COLO668 (cell line): Measurements from ENCODE around the gene ASCL1.

Experiments
- DNase-seq: peaks from one replicate; lab custom pipeline; 2025; ENCODE audit not compliant: unreplicated experiment; lab: John Stamatoyannopoulos, UW

Gene ASCL1

DNA sequence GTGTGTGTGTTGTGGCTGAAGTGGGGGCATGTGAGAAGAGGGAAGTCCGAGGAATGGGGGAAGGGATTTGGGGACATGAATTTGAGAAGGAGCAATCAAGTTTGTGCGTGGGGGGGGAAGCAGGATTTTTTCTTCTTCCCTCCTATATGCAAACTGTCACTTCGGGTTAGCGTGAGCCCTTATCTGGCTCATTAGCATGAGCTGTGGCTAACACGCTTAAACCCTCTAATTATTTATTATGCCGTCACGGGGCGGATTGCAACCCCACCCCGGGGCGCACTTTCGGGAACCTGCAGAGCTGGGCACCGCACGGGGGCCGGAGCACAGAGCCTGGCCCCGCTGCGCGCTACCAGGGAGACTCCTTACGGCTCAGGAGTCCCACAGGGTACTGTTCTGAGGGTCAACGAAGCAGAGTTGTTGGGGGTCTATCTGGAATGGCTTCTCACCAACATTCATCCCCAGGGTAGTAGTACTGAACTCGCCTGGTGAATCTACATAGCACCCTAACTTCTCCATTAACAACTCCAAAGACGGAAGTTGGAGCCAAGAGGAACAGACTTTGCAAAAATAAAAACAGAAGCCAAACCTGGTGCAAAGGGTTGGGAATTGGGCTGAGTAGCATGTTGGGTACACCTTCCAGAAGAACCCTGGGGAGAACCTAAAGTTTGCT lies 6.4 kb upstream of the ASCL1 start:
- peak; percentile 82 for DNase-seq

DNA sequence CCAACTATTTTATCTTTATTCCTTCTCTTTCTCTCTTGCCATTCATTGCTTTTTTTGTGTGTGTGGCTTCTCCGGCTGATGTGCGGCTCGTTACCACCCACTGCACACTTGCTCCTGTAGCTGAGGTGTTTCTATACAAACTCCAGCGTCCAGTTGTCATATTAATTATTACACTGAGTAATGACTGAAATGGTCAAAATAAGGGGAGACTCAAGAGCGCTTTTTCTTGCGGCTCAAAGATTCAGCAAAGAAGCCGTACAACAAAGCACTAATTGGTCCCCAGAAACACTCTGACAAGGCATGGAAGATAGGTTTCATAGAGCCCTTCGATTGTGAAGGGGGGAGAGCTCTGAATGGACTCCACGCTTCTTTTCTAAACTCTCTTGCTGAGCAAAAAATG lies 5.6 kb upstream of the ASCL1 start:
- no peak for DNase-seq

DNA sequence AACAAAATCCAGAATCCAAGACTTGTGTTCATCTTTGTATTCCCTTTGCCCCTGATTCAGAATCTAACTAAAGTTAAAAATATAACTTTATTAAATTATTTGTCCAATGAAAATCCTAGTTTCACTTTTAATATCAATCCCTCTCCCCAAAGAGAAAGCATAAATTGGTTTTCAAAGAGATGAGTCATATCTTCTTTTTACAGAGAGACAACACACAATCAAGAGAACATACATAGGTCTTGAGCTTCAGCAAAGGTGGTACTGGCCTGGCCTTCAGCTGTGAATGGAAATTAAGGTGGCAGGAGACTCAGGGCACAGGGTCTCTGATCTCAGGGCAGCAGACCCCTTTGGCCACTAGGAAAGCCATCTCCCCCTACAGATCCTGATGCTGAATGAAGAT lies 4.3 kb upstream of the ASCL1 start:
- no peak for DNase-seq

DNA sequence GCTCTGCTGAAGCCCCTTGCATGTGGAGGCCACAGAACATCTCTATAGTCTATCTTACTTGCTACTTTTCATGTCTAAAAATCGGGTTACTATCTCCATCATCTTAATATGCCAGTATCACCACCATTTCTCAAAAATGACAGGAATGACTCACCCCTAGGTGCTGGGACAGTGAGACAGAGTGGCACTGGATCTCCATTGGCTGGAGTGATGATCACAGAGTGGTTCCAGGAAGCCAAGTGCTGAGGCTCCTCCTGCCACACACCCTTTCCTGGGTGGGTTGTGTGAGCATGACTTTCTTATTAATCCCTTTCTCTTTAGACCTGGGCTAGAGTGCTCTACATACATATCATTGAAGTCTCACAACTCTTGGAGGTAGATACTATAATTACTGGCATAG lies 3.3 kb upstream of the ASCL1 start:
- DNase-seq: no peak

DNA sequence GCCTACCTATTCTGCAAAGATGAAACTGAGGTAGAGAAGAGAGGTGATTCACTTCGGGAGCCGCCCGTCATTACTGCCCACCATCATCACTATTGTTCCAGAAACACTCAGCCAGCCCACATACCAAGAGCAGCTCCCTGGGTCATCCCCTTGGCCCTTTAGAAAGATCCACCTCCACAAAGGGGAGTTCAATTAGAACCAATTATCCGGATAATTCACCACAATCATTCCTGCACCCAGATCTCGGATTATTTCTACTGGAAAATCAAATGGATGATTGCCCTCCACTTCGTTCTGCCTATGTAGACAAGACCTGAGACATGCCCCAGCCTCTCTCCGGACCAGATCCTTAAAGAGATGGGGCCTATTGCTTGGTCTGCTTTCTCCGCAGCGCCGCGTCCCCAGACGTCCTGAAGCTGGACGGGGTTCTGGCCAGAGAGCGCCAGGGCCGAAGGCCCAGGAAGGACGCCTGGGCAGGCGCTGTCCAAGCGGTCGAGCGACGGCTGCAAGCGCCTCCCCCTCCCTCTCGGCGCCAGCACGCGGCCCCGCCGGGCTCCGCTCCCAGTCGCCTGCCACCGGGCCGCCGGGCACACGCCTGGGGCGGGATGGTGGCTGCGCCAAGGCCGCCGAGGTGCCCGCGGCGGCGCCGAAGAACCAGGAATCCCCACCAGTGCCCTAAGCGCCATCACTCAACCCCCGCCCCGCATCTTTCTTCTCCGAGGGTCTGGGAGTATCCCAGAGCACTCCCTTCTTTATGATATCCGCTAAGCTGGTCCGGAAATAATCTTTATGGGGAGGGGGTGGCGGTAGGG lies 1.3 kb upstream of the ASCL1 start:
- DNase-seq: peak; percentile 92

DNA sequence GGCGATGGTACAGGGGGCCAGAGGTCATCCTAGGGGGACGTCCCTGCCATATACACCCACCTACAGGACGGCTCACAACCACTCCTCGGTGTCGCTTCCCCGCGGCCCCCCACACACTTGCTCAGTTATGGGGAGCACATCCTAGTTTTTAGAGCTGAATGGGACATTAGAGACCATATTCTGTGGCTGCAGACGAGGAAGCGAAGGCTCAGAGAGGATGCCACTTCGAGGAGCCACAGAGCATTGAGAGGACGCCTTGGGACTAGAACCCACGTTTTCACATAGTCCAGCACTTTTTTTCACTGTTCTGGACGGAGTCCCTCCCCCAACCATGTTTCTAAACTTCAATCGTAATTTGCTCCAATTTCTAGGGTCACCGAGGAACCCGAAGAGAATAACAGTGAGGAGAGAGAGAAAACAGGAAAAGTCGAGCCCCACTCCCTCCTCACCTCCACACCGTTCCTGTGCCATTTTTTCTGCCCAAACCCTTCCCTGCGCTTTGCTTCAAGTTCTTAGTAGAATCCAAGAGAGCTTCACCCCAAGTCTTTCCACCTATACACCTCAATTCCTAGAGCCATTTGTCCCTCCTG lies 641 bp upstream of the ASCL1 start:
- DNase-seq: peak; percentile 56

DNA sequence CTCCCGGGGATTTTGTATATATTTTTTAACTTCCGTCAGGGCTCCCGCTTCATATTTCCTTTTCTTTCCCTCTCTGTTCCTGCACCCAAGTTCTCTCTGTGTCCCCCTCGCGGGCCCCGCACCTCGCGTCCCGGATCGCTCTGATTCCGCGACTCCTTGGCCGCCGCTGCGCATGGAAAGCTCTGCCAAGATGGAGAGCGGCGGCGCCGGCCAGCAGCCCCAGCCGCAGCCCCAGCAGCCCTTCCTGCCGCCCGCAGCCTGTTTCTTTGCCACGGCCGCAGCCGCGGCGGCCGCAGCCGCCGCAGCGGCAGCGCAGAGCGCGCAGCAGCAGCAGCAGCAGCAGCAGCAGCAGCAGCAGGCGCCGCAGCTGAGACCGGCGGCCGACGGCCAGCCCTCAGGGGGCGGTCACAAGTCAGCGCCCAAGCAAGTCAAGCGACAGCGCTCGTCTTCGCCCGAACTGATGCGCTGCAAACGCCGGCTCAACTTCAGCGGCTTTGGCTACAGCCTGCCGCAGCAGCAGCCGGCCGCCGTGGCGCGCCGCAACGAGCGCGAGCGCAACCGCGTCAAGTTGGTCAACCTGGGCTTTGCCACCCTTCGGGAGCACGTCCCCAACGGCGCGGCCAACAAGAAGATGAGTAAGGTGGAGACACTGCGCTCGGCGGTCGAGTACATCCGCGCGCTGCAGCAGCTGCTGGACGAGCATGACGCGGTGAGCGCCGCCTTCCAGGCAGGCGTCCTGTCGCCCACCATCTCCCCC lies 777 bp downstream of the ASCL1 start:
- DNase-seq: peak; percentile 83

DNA sequence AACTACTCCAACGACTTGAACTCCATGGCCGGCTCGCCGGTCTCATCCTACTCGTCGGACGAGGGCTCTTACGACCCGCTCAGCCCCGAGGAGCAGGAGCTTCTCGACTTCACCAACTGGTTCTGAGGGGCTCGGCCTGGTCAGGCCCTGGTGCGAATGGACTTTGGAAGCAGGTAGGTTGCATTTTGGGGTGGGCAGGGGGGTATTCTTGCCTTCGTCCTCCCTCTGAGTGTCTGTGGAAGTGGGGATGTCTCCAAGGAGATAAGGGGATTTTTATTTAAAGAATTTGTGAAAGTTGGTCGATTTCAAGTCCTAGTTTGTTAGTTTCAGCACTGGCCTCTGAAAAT lies 1.3 kb downstream of the ASCL1 start:
- no peak for DNase-seq

DNA sequence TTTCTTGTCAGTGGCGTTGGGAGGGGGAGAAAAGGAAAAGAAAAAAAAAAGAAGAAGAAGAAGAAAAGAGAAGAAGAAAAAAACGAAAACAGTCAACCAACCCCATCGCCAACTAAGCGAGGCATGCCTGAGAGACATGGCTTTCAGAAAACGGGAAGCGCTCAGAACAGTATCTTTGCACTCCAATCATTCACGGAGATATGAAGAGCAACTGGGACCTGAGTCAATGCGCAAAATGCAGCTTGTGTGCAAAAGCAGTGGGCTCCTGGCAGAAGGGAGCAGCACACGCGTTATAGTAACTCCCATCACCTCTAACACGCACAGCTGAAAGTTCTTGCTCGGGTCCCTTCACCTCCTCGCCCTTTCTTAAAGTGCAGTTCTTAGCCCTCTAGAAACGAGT lies 1.9 kb downstream of the ASCL1 start:
- DNase-seq: peak; percentile 45

DNA sequence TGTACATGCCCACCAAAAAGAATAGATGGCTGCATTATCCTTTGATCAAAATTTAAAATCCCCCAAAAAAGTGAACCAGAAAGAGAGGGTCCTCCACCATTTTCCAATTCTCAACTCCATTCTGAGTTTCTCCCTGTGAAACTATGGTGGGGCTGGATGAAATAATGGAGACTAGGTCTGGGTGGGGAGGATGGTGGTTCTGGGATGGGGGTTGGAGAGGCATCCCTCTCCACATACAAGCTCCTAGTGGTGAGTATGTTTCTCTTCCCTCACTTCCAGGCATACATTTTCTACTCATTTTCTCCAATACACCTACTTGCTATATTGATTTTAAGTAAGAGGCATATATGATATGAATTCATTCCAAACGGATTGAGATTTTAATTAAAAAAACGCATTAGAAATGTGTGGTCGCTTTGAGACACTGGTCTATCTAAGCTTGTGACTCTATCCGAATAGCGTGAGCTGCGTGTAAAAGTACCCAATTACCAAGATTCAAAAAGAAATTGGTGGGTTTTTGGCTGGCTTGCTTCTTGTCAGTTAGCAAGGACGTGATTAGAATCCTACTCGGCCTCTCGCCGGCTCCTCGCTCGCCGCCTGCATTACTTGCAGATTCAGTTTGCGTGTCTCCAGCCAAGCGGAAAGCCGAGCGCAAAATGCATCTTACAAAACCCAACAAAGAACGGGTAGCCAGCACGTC lies 3.4 kb downstream of the ASCL1 start:
- peak; percentile 72 for DNase-seq

DNA sequence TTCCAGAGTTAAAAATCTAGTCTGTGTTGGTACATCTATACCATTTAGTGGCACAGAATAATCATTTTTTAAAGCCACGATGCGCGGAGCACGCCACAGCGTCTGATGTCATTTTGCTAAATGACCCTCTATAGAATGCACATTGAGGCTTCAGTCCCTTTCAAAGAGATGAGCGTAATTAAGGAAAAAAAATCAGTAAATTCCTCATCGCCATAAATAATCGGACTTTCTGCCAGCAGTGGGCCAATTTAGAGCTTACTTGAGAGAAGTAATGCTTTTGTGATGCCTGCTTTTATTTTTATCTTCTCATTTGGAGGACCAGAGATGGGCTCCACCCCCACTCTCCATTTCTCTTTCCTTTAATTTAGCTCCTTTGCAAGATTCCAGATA lies 4.0 kb downstream of the ASCL1 start:
- no peak for DNase-seq

DNA sequence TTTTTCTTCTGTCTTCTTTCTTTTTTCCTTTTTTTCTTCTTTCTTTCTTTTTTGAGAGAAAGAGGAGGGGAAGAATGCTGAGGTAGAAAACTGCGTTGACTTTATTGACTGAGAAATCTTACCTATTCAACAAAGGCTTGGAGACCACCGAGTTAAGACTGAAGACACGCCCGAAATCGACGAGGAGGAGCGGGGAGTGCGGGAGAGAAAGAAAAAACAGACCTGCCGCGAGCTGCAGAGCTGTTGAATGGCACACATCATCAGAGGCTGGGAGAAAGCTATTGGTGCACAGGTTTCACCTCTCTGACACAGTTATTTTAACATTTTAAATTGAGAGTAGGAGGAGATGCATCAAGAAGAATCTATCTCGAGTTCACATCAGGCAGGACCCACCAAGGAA lies 5.1 kb downstream of the ASCL1 start:
- DNase-seq: no peak

DNA sequence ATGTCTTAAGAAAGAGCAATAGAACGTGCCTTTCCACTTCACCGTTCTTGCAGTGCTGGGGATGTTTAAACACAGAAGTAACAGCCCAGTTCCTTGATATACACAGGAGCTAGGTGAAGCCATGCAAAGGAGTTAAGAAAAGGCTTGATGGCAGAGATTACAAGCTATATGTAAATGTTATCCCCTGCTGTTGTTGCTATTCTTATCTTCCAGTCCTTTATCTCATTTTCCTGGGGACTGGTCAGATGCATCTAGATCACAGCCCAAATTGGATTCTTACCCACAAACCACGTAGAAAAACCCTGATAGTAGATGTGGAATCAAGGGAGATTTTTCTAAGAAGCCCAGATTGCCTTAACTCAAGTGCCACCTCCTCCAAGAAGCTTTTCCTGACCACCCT lies 5.5 kb downstream of the ASCL1 start:
- DNase-seq: no peak

DNA sequence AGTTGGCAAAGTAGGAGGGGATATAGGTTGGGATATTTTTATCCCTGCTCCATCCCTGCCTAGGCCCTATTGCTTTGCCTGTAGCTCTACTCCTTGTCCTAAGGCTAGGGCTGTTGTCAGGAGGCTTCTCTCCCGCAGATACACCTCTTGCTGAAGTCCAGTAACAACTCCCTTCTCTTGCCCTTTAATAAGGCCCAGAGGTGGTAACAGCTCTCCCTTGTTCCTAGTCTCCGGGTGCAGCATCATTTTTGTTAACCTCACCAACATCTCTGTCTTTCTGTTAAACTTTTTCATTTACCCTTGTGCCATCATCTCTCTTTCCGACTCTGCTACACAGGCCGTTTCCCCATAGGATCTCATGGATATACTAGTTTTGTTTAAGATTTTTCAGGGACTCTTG lies 6.3 kb downstream of the ASCL1 start:
- DNase-seq: no peak

DNA sequence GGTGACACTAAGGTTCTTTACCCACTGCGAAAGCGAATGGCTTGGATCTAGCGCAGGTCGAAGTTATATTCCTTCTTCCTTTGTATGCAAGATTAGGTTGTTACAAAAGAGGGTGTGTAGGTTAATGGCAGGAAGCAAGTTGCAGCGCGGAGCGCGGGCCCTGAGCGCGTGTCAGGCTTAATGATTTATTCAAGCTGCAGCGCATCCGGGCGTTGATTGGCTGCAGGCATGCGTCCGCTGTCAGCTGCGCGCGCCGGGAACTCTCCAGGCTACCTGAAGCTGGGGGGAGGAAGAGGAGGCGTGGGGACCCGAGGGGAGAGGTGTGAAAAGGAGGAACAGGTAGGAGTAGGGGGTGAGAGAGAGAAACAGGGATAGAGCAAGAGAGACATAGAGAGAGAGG lies 7.4 kb downstream of the ASCL1 start:
- peak; percentile 96 for DNase-seq

DNA sequence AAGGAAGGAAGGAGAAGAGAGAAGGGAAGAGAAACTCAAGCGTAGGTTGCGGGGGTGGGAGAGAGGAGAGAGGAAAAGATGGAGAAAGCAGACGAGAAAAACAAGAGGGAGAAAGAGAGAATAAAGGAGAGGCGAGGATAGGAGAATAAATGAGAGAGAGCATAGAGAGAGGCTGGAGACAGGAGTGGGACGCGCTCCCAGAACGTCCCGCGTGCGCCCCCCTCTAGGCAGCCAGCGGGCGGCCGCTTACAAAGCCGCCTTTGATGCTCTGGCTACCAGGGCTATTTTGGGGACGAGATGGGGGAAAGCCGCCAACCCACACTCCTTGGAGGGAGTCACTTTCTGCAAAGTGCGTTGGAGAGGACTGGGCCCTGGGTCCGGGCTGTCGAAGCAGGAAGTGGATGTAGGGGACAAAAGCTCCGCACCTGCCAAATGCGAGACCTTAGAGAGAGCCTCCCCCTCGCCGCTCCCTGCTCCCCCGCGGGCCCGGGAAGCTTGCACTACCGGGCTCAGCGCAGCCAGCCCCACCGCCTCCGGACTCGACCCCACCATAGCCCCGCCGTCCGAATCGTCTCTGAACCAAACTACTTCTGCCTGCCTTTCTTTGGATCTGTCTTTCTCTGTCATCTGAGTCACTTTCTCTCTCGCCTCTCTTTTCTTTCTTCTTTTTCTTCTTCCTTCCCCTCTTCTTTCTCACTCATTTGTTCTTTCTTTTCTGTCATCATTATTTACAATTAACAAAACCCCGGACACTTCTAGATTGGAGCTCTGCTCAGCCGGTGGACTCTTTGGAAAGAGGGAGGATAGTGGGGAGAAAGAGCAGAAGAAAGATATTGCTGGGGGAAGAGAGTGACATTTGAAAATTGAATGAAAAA lies 8.0 kb downstream of the ASCL1 start:
- DNase-seq: peak; percentile 90

DNA sequence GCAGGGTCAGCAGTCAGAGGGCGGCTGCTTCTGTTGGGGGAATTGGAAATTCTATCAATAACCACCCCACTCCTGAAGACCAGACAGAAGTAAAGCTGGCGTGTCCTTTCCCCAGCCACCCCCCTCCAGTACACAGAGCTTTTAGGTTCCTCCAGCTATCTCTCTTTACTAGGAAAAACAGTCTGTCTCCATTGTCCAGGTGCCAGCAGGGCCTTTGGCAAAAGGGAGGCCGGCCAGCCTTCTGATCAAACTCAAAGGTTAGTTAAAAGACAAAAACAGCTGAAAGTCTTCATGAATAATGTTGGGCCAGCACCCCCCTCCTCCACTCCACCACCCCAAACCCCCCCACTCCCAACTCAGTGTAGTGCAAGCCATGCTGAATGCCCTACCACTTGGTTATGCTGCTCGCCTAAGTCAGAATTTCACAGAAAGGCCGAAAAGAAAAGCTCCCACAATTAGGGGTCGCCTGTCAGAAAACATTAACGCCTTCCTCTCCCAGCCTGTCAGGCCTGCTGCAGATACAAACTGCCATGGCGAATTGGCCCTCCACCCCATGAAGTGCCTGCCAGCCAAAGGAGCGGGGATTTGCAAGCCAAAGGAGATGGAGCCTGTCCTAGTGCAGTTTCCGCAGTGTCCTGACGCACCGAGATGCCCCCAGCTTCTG lies 8.9 kb downstream of the ASCL1 start:
- no peak for DNase-seq

DNA sequence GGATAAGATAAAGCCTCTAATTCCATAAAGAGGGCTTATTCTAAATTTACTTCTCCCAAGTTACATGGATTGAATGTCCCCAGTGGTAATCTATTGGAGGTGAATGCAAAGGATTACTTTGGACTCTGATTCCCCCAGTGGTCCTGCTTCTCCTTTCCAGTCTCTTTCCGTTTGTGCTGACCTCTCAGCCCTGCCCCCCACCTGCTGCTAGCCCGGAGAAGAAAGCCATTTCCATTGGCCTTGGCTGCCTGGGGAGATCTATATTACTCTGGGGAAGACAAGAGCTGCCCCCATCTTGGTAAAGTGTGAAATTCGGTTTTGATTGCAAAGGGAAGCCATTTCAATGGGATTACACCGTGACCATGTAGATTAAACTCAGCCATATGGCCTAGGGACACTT lies 13.3 kb downstream of the ASCL1 start:
- no peak for DNase-seq

DNA sequence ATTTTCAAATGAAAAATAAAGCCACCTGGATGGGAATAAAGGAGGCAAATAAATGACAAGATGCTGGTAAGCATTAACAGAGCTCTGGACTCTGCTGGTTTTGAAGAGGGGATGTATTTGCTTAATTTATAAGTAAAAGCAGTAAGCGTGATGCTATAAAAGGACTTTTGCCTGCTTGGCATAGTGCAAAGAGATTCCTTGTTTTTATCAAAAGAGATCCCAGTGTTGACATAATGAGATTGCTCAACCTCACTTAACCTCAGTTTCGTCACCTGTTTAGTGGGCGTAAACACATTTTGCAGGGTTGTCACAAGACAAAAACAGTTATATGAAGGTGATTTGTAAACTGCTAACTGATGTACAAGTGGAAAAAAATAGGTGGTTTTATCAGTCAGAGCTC lies 13.8 kb downstream of the ASCL1 start:
- DNase-seq: no peak

DNA sequence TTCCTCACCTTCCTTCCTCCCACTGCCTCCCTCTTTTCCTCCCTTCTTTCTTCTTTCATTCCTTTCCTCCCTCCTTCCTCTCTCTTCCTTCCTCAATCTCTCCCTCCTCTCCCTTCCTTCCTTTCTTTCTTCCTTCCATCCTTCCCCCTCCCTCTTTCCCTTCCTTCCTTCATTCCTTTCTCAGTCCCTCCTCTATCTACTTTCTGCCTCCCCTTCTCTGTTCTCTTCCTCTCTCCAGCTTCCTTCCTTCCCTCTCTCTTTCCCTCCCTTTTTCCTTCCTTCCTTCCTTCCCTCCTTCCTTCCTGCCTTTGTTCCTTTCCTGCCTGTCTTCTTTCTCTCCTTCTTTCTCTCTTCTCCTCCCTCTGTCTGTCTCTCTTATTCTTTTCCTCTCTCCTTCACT lies 16.1 kb downstream of the ASCL1 start:
- DNase-seq: no peak
